HG03439 (cell line): ENCODE results near the gene PITPNM3.

ENCODE experiments used
- ATAC-seq: cut with Tn5 transposase; IDR thresholded peaks from one replicate; pipeline ENCODE4 v1.9.1; 2021; ENCODE audit warnings: mild to moderate bottlenecking, moderate library complexity; ENCODE audit not compliant: unreplicated experiment

PITPNM3 gene

DNA sequence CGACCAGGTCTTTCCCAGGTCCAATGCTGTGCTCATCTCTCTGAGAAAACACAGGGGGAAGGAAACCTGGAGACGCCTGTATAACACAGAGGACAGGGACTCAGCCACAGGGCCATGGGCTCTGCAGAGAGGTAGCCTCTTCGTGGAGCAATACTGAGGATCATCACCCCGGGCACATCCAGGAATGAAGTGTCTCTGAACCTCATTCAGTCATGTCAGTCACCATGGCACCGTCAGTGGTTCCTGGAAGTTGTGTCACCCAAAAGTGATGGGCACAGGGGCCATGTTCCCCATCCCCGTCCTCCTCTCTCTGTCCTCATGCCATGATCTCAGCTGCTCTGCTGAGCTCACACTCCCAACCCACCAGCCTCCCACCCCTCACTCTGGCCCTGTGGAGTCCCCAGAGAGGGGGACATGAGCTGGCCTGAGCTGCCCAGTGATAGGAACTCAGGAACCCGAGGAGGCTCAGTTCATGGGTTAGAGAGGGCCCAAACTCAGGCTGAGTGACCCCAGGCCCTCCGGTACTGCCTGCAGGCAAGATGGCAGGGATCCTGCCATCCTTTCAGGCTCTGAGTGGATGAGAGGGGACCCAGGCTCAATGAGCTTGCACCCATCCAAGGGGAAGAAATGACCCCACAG is 53.4 kb downstream of the PITPNM3 start:
- ATAC-seq: no peak

DNA sequence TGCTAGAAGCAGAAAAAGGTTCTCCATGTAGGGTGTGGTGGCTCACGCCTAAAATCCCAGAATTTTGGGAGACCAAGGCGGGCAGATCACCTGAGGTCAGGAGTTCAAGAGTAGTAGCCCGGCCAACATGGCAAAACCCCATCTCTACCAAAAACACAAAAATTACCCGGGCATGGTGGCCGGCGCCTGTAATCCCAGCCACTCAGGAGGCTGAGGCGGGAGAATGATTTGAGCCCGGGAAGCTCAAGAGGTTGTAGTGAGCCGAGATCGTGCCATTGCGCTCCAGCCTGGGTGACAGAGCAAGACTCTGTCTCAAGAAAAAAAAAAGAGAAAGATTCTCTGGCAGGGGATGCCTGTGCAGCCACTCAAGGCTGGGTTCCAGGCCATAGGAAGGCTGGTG is 54.2 kb downstream of the PITPNM3 start:
- no peak for ATAC-seq

DNA sequence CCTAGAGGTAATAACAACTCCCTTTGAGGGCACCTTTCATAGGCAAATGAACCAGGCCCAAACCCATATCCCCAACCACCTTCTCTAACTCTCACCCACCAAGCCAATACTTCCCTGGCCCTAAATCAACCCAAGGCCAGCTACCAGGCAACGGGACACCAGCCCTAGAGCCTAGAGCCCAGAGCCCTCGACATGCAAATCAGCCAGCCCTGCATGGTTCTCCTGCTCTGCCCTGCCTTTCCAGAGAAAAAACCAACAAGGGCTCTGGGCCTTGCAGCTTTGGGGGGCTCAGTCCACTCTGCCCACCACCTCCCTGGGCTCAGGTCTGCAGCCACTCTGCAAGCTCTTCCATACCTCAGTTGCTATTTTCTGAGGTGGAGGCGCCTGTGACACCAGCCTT is 55.0 kb downstream of the PITPNM3 start:
- ATAC-seq: no peak

DNA sequence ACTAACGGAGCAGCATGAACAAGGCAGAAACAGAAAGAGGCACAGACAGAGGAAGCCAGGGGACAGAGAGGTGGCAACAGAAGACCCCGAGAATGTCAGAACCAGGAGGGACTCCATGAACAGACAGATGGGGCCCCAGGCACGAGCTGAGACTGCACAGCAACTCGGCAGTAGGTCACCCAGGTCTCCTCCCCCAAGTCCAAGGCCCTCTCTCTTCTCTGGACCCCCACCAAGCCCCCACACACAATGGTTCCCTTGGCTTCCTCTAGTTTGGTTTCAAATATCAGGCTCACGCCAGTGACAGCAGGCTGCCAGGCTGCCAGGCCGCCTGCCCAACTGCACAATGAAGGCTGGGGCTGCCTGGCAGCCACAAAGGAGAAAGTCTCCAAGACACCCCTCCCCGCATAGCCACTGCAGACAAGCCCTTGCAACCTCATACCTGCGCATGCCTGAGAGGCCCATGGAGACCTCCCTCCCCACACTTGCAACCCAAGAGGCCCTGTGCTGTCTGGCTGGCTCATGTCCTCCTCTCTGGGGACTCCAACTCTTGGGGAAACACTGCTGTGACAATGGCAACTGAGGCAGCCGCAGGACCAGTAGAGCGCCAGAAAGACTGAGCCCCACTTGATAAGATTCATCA is 57.3 kb downstream of the PITPNM3 start:
- ATAC-seq: no peak

DNA sequence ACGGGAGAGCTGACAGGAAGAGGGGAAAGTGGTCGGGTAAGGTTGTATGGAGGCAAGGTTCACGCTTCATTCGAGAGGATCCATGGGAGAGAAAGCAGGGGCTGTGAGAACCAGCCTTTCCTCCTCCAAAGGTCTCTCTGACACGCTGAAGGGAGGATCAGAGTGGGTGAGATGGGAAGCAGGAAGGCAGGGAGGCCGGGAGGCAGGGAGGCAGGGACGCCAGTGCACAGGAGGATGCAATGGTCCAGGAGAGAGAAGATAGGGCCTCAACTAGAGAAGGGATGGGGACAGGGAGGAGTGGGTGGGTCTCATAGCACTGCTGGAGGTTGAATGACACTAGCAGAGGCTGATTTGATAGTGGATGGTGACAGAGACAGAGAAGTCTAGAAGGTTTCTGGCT is 58.0 kb downstream of the PITPNM3 start:
- no peak for ATAC-seq

DNA sequence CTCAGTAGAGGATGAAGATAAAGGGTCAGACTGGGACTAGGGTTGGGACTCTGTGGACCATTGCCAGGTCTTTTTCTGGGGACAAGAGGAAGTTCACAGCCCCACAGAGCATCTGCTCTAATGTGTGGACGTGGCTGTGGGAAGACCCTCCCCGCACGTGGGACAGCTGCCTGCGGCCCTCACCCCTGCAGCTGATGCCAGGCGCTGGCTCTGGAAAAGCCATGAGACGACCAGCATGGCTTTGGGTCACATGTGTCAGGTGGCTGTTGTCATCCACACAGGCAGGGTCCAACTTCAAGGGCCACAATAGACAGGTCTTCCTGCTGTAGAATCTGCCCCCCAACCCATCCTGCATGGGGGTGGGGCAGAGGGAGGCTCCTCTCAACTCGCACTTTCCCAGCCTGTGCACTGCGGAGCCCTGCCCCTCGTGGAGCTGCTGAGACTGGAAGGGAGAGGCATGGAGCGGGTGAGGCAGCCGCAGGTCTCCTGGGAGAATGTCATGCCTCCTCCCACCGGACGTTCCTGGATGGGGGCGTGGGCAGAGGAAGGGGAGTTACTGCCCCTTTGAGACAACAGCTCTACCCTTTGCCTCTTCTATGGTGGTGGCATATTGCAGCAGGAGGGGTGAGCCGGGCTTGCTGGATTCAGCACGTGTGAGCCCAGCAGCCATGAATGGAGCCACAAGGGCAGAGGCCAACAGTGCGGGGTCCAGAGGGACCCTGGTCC is 58.7 kb downstream of the PITPNM3 start:
- ATAC-seq: no peak

DNA sequence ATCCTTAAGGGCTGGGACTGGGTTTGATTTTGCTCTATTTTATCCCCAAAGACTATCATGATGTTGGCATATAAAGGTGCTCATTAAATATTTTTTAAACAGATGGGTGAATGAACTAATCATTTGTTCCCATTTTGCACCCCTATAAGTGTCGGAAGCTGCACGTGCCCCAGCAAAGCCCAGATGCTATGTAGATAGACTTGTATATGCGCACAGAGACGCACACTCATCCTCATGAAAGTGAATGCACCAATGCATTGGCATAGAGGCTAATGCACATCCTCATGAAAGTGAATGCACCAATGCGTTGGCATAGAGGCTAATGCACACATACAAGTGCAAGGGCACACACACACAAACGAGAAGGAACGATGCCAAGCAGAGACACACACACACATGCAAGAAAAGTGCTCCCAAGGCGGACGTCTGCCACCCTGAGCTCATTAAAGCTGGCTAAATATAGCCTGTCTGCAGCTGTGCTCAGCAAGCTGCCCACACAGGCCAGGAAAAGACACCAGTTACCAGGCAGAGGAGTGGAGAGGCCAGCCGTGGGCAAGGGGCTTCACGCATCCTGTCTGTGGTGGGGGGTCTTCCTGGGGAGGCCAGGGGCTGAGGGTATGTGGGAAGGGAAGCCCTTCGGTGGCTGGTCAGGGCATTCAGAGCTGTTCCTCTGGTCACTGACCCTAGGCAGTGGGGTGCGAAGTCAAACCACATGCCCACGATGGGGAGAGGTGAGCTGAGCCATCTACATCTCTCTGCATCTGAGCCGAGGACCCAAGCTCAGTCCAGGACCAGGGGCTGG is 59.5 kb downstream of the PITPNM3 start:
- no peak for ATAC-seq

DNA sequence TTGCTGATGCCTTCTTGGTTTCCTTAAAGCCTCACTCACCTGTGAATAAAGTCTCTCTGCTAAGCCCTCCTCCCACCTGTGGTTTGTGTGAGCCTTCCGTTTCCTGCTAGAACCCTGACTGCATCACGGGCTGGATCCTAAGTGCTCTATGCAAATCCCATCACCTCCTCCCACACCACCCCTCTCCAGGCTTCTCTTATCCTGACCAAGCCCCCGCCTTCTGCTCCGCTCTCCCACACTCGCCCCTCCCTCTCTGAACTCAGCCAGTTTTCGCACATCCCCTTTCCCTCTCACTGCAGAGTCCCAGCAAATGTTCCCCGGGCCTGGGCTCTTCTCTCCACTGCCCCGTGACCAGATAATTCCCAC is 60.3 kb downstream of the PITPNM3 start:
- no peak for ATAC-seq

DNA sequence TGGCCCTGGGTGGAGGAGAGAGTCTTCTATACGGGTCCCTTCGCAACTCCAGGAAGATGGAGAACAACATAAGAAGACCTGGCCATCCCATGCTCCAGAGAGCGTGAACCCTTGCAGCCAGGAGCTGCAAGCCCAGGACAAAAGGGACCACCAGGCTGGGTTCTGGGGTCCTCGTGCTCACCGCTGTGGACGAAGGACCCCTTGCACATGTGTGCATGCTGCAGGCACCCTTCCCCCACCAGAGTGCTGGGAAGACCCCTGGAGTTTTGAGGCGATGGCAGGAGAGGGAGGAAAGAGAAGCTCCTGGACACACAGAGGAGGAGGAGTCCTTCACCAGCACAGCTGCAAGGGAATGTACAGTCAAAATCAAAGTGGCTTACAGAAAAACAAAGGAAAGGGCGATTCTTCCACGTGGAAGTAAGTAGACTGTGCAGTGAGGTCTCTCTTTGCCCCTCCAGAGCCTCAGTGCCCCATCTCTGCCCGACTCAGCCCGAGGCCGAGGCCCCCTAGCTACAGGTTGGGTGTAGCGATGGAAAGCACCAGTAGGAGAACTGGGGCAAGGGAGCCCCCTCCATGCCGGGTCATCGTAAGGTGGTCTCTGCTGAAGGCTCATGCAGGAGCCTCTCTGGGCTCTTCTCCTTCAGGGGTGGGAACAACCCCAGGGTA is 60.8 kb downstream of the PITPNM3 start:
- ATAC-seq: no peak

DNA sequence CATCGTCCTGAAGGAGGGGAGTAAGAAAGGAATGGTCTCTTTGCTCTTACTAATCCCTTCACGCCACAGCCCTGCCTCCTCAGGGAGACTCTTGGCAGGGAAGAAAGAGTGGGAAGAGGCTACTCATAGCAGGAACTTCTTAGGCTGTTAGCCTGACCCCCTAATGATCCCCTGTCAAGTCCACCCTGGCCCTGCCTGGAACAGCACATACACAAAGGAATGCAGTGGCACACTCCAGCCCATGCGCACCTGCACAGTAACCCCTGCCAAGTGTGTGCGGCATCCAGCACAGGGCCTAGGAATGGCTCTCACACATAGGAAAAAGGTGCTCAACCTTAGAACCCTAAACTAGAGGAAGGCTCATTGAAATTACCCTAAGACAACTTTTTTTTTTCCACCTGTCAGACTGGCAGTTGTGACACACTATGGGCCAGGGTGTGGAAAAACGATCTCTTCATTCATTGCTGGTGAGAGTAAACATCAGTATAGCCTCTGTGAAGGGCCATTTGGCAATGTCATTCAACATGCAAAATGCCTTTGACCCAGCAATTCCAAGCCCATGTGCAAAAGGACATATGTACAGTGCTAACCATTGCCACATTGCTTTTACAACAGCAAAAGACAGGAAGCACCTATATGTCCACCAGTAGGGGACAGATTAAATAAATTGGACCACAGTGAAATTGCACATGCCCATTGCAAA is 62.0 kb downstream of the PITPNM3 start:
- no peak for ATAC-seq

DNA sequence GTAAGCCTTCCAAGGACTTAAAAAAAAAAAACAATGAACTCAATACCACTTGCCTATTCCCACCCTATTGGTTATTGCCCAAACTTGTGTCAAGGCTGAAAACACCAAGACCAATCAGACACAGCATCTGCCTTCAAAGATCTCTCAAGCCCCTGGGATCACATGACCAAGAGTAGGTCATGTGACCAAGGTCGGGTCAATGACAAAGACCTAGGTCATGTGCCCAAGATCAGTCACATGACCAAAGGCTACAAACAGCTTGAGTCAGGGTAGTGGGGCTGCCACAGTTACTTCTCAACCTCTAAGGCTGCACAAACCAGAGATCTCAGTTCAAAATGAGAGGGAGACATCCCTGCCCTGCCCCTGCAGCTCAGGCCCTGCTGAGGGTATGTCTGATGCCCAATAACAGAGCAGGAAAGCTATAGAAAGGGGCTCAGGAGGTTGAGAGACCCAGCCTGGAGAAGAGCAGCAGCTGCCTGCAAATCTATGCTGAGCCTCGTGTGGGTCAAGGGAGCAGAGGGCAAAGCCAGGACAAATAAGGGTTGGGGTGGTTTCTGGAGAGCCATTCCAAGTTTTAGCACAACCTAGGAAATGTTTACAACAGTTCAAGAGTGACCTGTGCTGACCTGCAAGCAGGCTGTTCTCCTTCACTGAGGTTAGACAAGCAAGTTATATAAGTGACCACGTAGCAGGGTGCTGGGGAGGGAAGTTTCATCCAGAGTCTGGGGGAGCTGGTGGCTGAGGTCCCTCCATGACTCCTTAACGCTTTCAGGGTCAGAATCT is 63.3 kb downstream of the PITPNM3 start:
- ATAC-seq: no peak

DNA sequence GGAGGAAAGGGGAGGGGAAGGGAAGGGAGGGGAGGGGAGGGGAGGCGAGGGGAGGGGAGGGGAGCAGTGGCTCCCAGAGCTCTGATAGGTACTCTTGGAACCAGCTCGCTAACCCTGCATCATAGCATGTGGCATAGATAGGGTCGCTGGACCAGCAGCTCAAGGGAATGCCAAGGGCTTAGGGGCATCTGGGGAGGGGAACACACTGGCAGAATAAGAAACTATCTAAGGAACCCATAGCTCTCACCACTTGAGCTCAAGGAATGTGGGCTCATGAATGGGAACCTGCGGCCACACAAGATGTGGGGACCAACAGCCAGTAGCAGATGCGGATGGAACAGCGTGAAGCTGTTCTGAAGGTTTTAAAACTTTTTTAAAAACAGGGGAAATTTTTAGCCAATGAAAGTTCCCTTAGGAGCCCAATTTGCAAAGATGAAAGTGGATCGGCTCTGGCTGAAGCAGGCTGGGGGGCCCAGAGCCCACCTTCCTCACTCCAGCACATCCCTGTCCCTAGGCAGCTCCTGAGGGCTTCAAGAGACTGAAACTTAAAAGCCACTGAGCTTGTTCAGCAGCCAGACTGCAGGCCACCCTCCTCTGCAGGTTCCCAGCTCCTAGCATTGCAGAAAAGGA is 65.2 kb downstream of the PITPNM3 start:
- no peak for ATAC-seq

DNA sequence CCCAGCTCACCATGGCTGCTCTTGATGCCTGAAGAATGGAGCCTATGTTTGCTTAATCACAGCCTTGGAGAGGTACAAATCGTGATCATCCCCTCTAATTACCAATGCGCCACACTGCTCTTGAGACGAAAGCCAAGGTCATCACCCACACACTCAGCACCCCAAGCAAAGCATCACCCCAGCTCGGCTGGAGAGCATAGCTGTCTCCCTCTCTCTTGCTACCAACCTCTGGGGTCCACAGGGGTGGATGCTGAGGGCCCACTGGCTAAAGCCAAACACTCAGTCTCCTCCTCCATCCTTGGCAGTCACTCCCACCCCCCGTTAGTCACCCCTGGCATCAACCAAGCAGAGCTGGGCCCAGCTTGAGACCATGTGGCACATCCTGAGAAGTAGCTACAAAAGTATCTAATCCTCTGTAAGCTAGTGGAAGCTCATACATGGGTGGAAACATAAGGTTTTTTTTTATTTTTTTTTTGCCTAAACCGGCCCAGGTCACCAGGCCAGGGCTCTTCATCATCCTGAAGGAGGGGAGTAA is 67.3 kb downstream of the PITPNM3 start:
- no peak for ATAC-seq

DNA sequence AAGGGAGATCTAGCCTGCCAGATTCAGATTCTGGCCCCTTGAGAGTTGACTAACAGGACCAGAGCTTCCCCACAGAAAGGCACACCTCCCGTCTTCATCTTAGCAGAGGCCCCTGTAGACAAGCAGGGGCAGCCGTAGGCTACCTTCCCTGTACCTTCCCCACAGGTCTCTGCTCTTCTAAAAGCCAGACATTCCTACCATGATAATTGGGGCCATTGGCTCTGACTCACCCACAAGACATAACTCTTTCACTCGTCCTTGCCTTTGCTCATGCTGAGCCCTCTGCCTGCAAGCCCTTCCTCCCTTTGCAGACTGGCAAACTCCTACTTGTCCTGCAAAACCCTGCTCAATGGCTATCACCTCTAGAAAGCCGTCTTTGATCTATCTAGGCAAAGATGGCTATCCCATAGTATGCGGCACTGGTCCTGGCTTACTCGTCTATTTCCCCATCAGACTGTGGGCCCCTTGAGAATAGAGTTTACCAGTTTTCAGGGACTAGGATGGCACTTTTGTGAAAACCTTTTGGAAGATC is 68.3 kb downstream of the PITPNM3 start:
- no peak for ATAC-seq

DNA sequence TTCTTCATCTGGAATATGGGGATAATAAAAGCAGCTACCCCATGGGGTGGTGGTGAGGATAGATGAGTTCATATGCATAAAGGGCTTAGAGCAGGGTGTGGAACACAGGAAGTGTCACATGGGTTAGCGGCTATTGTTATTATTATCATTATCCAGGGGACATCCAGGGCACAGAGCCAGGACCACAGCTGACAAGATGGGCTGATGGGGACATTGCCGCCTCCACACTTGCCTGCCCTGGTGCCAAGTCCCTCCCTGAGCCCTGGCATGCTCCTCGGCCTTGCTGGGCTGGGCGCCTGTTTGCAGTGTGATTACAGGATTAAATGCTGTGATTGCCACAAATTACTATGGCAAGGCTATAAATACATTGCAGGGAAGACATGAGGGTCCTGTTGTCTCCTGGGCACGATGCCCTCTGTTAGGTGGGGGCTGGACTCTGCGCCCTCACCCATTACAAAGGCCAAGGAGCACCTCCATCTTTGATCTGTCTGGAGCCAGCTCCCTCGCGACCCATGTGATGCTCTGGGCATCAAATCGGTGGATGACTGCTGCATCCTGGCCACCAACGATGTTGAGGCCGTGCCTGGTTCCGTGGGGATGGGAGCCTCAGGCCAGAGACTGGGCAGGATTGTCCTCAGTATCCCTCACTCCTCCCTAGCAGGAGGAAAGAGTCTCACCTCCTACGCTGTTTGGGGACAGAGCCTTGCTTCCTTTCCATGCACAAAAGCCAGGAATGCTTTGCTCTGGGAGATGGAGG is 68.9 kb downstream of the PITPNM3 start:
- ATAC-seq: no peak

DNA sequence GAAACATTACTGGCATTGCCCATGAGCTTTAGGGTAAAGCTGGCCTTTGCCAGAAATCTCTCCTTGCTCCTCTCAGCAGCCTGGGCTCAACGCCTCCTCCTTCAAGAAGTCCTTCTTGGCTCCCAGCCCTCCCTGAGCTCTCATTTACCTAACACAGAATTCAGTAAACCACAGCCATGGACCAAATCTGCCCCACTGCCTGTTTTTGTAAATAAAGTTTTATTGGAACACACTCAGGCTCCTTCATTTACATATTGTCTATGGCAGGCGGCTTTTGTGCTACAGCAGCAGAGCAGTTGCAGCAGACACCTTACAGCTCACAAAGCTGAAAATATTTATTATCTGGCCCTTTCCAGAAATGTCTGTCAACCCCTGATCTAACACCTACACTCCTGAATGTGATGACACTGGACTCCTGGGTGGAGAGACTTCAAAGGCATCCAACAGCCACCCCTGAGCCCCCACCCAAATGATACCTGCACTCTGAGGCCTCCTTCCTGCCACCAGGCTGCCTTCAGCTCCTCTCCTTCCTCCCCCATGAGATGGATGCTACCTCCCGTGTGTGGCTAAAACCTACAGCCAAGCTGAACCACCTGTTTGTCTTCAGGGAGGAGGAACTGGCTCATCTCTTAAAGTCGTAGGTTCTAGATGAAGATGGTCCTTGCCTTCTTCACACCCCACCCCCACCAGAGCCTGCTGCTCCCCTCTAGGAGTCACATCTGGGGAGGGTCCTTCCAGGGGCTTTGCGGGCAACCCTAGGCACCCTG is 70.5 kb downstream of the PITPNM3 start:
- no peak for ATAC-seq

DNA sequence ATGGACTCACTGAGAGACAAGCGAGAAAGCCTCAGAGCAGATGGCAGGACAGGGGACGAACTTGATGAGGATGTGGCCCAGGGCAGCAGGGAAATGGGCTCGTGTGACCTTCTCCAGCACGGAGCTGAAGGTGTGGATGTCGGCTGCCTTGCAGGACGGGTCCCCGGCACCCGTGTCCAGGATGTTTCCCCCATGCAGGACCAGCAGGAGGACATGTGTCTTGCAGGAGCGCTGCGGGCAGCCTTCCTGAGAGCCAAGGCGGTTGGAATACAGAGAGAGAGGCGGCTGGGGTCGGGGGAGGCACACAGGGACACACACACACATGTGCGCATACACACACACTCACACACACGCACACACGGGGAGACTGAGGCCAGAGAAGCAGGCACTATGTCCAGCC is 72.8 kb downstream of the PITPNM3 start:
- no peak for ATAC-seq
